ENCODE measurements around the gene RPS16.

Gene RPS16

GRCh38 chr19:39412867-39413271, 22.9 kb downstream of the RPS16 start:
- DNase-seq (ENCODE audit: low read depth) = no peak
- H3K4me3 ChIP-seq (ENCODE audit: low read depth, low read length) = peak overlapping the region; percentile 86
- no peak for TF ChIP-seq CTCF (conservative IDR thresholded peaks at IDR 0.05; ENCODE audit: low read depth, low read length)

GRCh38 chr19:39412100-39412866, 23.5 kb downstream of the RPS16 start, which contains the start of gene PLEKHG2:
Gene PLEKHG2, plus strand, starts transcription at chr19:39412669. Its CDS starts 1,418 bp downstream, at chr19:39414087.
- DNase-seq (ENCODE audit: low read depth) = peak; percentile 100
- peak; percentile 75 for TF ChIP-seq CTCF (conservative IDR thresholded peaks at IDR 0.05; ENCODE audit: low read depth, low read length)

GRCh38 chr19:39411832-39412099, 24.0 kb downstream of the RPS16 start:
- peak overlapping the region; percentile 16 for H3K4me3 ChIP-seq (ENCODE audit: low read depth, low read length)
- DNase-seq (ENCODE audit: low read depth) = peak; percentile 96
- TF ChIP-seq CTCF (conservative IDR thresholded peaks at IDR 0.05; ENCODE audit: low read depth, low read length) = peak; percentile 93

More at GRCh38 chr19:39412100-39412866, 23.5 kb downstream of the RPS16 start, which contains the start of gene PLEKHG2:
- peak within 1 kb of the TSS; percentile 86 for H3K4me3 ChIP-seq (ENCODE audit: low read depth, low read length)

GRCh38 chr19:39411081-39411831, 24.5 kb downstream of the RPS16 start:
- DNase-seq (ENCODE audit: low read depth) = peak; percentile 70
- peak overlapping the region; percentile 20 for H3K4me3 ChIP-seq (ENCODE audit: low read depth, low read length)
- no peak for TF ChIP-seq CTCF (conservative IDR thresholded peaks at IDR 0.05; ENCODE audit: low read depth, low read length)

- DNase-seq (ENCODE audit: low read depth) = no peak
- peak overlapping the region; percentile 78 for H3K4me3 ChIP-seq (ENCODE audit: low read depth, low read length)
- TF ChIP-seq CTCF (conservative IDR thresholded peaks at IDR 0.05; ENCODE audit: low read depth, low read length) = no peak
Measured at GRCh38 chr19:39410831-39411080, 25.0 kb downstream of the RPS16 start.

- no peak for TF ChIP-seq CTCF (conservative IDR thresholded peaks at IDR 0.05; ENCODE audit: low read depth, low read length)
- no peak for DNase-seq (ENCODE audit: low read depth)
- peak overlapping the region; percentile 78 for H3K4me3 ChIP-seq (ENCODE audit: low read depth, low read length)
Measured at GRCh38 chr19:39410017-39410830, 25.5 kb downstream of the RPS16 start.

Measured in choroid plexus epithelial cell (primary cell).